HepG2 (cell line): ENCODE data around the gene MIPEP.

Source experiments
- ATF7 ChIP-seq, 2 experiments: fragments of 450-650 bp in 1 of 2; sonication (generic) in 1 of 2; formaldehyde crosslinking in 1 of 2; IDR thresholded peaks; 2 replicates each; pipeline versions ENCODE4 v1.4.0 to v1.6.1; 2016 to 2020; ENCODE audit warnings: antibody characterized with exemption in 1 of 2, mild to moderate bottlenecking in 1 of 2, missing genetic modification reagents in 1 of 2
- CTCF ChIP-seq: sonication (generic); formaldehyde crosslinking; IDR thresholded peaks from 2 replicates; pipeline ENCODE4 v1.5.0; 2020; ENCODE audit warnings: mild to moderate bottlenecking, missing genetic modification reagents, moderate library complexity
- EZH2 ChIP-seq: conservative IDR thresholded peaks from 2 replicates; pipeline ENCODE4 v1.6.1; 2012; ENCODE audit warnings: mild to moderate bottlenecking, low read depth, low read length, moderate library complexity
- MAZ ChIP-seq, 2 experiments: sonication (generic) in 1 of 2; formaldehyde crosslinking in 1 of 2; IDR thresholded peaks; 2 replicates each; pipeline versions ENCODE4 v1.5.0 to v1.6.1; 2012 to 2020; ENCODE audit warnings: low read depth in 2 of 2, mild to moderate bottlenecking in 2 of 2, borderline replicate concordance in 1 of 2, improper control_type of control experiment in 1 of 2, low read length in 1 of 2, missing genetic modification reagents in 1 of 2, moderate library complexity in 1 of 2
- MTA1 ChIP-seq: sonication (generic); formaldehyde crosslinking; IDR thresholded peaks from 2 replicates; pipeline ENCODE4 v1.4.0; 2020; ENCODE audit warnings: missing genetic modification reagents, mild to moderate bottlenecking, borderline replicate concordance
- NR2C2 ChIP-seq: sonication (generic); formaldehyde crosslinking; IDR thresholded peaks from 2 replicates; pipeline ENCODE4 v1.4.0; 2020; ENCODE audit warnings: missing genetic modification reagents, mild to moderate bottlenecking, moderate library complexity, borderline replicate concordance
- NR2F6 ChIP-seq, 2 experiments: IDR thresholded peaks; 2 replicates each; pipeline ENCODE4 v1.6.1; 2016; ENCODE audit warnings: antibody characterized with exemption in 1 of 2, mild to moderate bottlenecking in 1 of 2
- RAD21 ChIP-seq: fragments of 450-650 bp; formaldehyde crosslinking; IDR thresholded peaks from 2 replicates; pipeline ENCODE4 v1.5.0; 2020; ENCODE audit warnings: mild to moderate bottlenecking
- UBTF ChIP-seq: sonication (generic); formaldehyde crosslinking; IDR thresholded peaks from 2 replicates; pipeline ENCODE4 v1.4.0; 2020; ENCODE audit warnings: mild to moderate bottlenecking, missing genetic modification reagents
- YY1 ChIP-seq: IDR thresholded peaks from 2 replicates; pipeline ENCODE4 v1.6.1; 2011; ENCODE audit warnings: low read length, low read depth, moderate library complexity, mild to moderate bottlenecking; ENCODE audit not compliant: insufficient read depth, insufficient replicate concordance
- ZBTB39 ChIP-seq: sonication (generic); formaldehyde crosslinking; IDR thresholded peaks from 2 replicates; pipeline ENCODE4 v1.5.0; 2020; ENCODE audit warnings: missing genetic modification reagents
- ZNF317 ChIP-seq: sonication (generic); formaldehyde crosslinking; IDR thresholded peaks from 2 replicates; pipeline ENCODE4 v1.5.0; 2020; ENCODE audit warnings: mild to moderate bottlenecking, missing genetic modification reagents
- ZNF530 ChIP-seq: sonication (generic); formaldehyde crosslinking; IDR thresholded peaks from 2 replicates; pipeline ENCODE4 v1.5.0; 2020; ENCODE audit warnings: low read depth, mild to moderate bottlenecking, missing genetic modification reagents

GRCh38 chr13:23695196-23695595 lies 194.0 kb downstream of the MIPEP start:
- TF ChIP-seq CTCF (CRISPR knock-in tag), result no peak
- no peak for TF ChIP-seq NR2C2
- no peak for TF ChIP-seq MTA1 (CRISPR knock-in tag)
- no peak for TF ChIP-seq ZBTB39 (CRISPR knock-in tag)
- TF ChIP-seq MAZ (IDR thresholded peaks at IDR 0.05; ENCODE audit: borderline replicate concordance, low read depth, low read length), result no peak
- TF ChIP-seq MAZ (CRISPR knock-in tag; IDR thresholded peaks at IDR 0.05; ENCODE audit: low read depth), result no peak
- TF ChIP-seq NR2F6 (IDR thresholded peaks at IDR 0.05), result no peak
- TF ChIP-seq NR2F6 (CRISPR knock-in tag; IDR thresholded peaks at IDR 0.05), result no peak
- TF ChIP-seq ZNF317 (CRISPR knock-in tag), result no peak
- TF ChIP-seq ATF7 (IDR thresholded peaks at IDR 0.05), result no peak
- no peak for TF ChIP-seq ATF7 (CRISPR knock-in tag; IDR thresholded peaks at IDR 0.05)
- TF ChIP-seq ZNF530 (CRISPR knock-in tag), result no peak
- TF ChIP-seq YY1, result no peak
- TF ChIP-seq RAD21 (CRISPR knock-in tag), result no peak
- no peak for TF ChIP-seq UBTF (CRISPR knock-in tag)
- TF ChIP-seq EZH2, result no peak
